NB4 (cell line): Measurements from ENCODE around the gene SPAG8.

ENCODE experiments used
- CTCF ChIP-seq: IDR thresholded peaks from one replicate; pipeline ENCODE4 v1.5.1; 2012; ENCODE audit warnings: low read depth, low read length
- POLR2A ChIP-seq: IDR thresholded peaks from 2 replicates; pipeline ENCODE4 v1.6.1; 2011; ENCODE audit warnings: mild to moderate bottlenecking; ENCODE audit not compliant: insufficient read length; ENCODE audit errors: extremely low read depth
- TF ChIP-seq, protein P1 (sequence below): IDR thresholded peaks from 2 replicates; pipeline ENCODE4 v1.6.1; 2011; ENCODE audit warnings: low read depth, low read length

DNA sequence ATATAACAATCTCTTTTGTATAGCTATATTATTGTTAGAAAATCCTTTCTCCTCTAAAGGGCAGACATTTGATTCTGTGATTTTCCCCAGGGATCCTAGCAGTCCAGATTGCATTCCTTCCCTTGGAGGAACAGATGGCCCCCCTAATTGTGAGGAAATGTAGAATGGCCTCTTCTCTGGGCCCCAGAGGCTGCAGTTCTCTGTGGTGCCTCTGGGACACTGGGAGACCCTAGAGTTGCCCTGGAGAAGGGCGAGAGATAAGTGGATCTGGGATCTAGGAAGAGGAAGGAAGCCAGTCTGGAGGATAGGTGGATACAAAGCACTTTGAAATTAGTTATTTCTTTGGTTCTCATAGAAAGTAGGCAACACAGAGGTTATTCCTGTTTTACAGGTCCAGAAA is 4.6 kb upstream of the SPAG8 start:
- no peak for TF ChIP-seq POLR2A
- no peak for TF ChIP-seq CTCF
- TF ChIP-seq, protein P1, sequence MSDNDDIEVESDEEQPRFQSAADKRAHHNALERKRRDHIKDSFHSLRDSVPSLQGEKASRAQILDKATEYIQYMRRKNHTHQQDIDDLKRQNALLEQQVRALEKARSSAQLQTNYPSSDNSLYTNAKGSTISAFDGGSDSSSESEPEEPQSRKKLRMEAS, result no peak
